Hippocampal formation (tissue), 2 donors: ENCODE results near the gene CD200.
"Not testable (repeated sequence)": the region's sequence is repeated elsewhere in the genome, so short reads cannot be mapped to it uniquely, and the experiment has no call there.

Experiments used
- DNase-seq, 2 donors: peaks; one replicate each; lab custom pipeline; 2025; lab: John Stamatoyannopoulos, UW

Gene CD200

GRCh38 chr3:112360561-112360960 is 27.6 kb downstream of the CD200 start:
- DNase-seq = no peak

GRCh38 chr3:112362221-112362620 is 29.3 kb downstream of the CD200 start:
- no peak for DNase-seq

GRCh38 chr3:112364291-112364690 is 31.3 kb downstream of the CD200 start:
- no peak for DNase-seq

- DNase-seq = no peak
Observed at GRCh38 chr3:112365035-112365434, 32.1 kb downstream of the CD200 start.

GRCh38 chr3:112365636-112366035 is 32.7 kb downstream of the CD200 start:
- DNase-seq = no peak

- DNase-seq = no peak
Observed at GRCh38 chr3:112366522-112366921, 33.6 kb downstream of the CD200 start.

- no peak for DNase-seq
Observed at GRCh38 chr3:112371569-112371968, 38.6 kb downstream of the CD200 start.

- DNase-seq = no peak
Observed at GRCh38 chr3:112372396-112372795, 39.4 kb downstream of the CD200 start.

GRCh38 chr3:112373476-112373875 is 40.5 kb downstream of the CD200 start:
- DNase-seq = no peak

GRCh38 chr3:112373924-112374323 is 41.0 kb downstream of the CD200 start:
- no peak for DNase-seq

GRCh38 chr3:112374333-112374734 is 41.4 kb downstream of the CD200 start:
- DNase-seq = no peak

- no peak for DNase-seq
Observed at GRCh38 chr3:112375117-112375516, 42.2 kb downstream of the CD200 start.

- no peak for DNase-seq
Observed at GRCh38 chr3:112376241-112376911, 43.4 kb downstream of the CD200 start.

GRCh38 chr3:112376992-112377391 is 44.0 kb downstream of the CD200 start:
- no peak for DNase-seq

GRCh38 chr3:112377568-112378071 is 44.7 kb downstream of the CD200 start:
- no peak for DNase-seq

- DNase-seq = not testable (repeated sequence)
Observed at GRCh38 chr3:112378347-112378746, 45.4 kb downstream of the CD200 start.

GRCh38 chr3:112379020-112379690 is 46.2 kb downstream of the CD200 start:
- DNase-seq = no peak

- no peak for DNase-seq
Observed at GRCh38 chr3:112381673-112382542, 49.0 kb downstream of the CD200 start.

GRCh38 chr3:112382543-112383160 is 49.7 kb downstream of the CD200 start:
- no peak for DNase-seq

- no peak for DNase-seq
Observed at GRCh38 chr3:112384769-112385168, 51.8 kb downstream of the CD200 start.

GRCh38 chr3:112388972-112389371 is 56.0 kb downstream of the CD200 start:
- no peak for DNase-seq

GRCh38 chr3:112389961-112390360 is 57.0 kb downstream of the CD200 start:
- no peak for DNase-seq
